Ammon's horn (tissue), 1 donor: ENCODE results near the gene TMC8.

Experiments used
- DNase-seq: peaks from one replicate; pipeline ENCODE4 v3.0.0-alpha.2; 2016; ENCODE audit warnings: low spot score

The TMC8 gene, protein sequence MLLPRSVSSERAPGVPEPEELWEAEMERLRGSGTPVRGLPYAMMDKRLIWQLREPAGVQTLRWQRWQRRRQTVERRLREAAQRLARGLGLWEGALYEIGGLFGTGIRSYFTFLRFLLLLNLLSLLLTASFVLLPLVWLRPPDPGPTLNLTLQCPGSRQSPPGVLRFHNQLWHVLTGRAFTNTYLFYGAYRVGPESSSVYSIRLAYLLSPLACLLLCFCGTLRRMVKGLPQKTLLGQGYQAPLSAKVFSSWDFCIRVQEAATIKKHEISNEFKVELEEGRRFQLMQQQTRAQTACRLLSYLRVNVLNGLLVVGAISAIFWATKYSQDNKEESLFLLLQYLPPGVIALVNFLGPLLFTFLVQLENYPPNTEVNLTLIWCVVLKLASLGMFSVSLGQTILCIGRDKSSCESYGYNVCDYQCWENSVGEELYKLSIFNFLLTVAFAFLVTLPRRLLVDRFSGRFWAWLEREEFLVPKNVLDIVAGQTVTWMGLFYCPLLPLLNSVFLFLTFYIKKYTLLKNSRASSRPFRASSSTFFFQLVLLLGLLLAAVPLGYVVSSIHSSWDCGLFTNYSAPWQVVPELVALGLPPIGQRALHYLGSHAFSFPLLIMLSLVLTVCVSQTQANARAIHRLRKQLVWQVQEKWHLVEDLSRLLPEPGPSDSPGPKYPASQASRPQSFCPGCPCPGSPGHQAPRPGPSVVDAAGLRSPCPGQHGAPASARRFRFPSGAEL

GRCh38 chr17:78130437-78131101 lies at the start of gene TMC8:
TSS of gene TMC8 (plus strand) at chr17:78130771. CDS start at chr17:78131589, 818 bp downstream.
- DNase-seq, result peak; percentile 71

GRCh38 chr17:78081551-78081950 lies 49.0 kb upstream of the TMC8 start:
- no peak for DNase-seq

DNA sequence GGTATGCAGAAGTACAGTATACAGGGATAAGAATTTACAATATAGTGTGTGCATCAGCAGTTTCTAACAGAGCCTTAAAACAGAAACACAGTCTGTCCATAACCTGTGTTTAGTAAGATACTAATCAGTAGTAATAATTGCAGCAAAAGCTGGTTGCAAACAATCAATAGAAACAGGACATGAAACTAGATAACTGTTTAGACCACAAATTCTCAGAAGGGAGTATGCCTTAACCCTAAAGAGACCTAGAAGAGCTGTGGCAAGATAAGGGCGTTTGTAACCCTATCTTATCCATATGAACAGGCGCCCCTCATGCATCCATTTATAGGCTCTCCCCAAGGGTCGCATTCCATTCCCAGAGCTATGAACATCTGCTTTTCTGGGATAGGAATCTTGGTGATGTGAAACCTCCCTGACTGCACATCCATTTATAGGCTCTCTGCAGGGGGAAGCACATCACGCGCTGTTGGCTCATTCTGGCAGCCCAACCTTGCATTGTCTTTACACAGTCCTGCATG lies 48.2 kb upstream of the TMC8 start:
- DNase-seq, result peak; percentile 50

GRCh38 chr17:78082988-78083387 lies 47.6 kb upstream of the TMC8 start:
- DNase-seq, result no peak

DNA sequence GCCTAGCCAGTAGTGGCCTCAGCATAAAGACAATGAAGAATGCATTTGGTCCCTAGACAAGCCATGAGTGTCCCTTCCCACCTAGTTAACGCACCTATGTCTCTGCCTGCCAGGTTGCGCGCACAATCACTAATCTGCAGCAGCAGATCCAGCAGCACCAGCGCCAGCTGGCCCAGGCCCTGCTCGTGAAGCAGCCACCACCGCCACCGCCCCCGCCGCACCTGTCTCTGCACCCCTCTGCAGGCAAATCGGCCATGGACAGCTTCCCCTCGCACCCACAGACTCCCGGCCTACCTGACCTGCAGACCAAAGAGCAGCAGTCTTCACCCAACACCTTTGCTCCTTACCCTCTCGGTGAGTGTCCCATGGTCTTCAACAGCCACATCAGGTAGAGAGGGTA lies 43.8 kb upstream of the TMC8 start:
- no peak for DNase-seq

- no peak for DNase-seq
Measured at GRCh38 chr17:78088529-78088928, 42.0 kb upstream of the TMC8 start.

DNA sequence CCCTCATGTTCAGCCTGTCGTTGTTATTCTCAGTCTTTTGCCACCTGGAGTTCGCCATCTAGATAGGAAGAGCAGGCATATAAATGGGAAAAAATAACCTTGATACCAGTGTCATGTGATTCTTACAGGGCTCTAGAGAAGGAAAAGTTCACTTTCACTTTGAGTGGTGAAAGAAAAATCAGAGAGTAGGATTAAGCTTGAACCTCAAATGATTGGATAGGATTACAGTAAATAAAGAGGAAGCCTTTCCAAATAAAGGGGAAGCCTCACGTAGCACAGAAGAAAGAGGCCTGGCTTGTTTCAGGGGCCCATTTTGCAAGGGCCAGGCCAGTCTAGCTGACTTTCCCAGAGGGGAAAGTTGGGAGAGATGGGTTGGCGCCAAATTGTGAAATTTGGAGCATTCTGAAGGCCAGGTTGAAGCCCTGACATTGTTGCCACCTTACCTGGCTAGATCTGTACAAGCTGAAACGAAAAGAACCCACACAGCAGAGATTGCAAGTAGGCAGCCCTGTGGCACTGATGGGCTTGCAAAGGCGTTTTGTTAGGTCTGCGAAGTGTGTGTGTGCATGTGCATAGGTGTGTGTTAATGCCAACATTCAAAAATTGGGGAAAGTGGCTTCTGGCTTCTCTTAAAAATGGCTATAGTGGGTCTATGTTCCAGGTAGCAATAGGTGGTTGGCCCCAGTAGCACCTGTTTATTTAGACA lies 40.8 kb upstream of the TMC8 start:
- no peak for DNase-seq

GRCh38 chr17:78092794-78093324 lies 37.7 kb upstream of the TMC8 start:
- no peak for DNase-seq

- no peak for DNase-seq
Measured at GRCh38 chr17:78095035-78095434, 35.5 kb upstream of the TMC8 start.

DNA sequence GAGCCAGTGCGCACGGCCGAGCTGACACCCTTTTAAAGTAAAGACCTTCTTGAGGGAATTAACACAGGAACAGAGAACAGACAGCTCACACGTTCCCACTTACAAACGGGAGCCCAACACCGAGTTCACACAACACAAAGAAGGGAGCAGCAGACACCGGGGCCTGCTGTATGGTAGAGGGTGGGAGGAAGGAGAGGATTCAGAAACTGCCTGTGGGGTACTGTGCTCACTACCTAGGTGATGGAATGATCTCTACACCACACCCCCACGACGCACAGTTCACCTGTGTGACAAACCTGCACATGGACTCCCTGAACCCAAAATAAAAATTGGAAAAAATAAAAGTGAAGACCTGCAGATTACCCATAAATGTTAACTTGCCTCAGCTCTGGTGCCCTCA lies 34.5 kb upstream of the TMC8 start:
- no peak for DNase-seq

DNA sequence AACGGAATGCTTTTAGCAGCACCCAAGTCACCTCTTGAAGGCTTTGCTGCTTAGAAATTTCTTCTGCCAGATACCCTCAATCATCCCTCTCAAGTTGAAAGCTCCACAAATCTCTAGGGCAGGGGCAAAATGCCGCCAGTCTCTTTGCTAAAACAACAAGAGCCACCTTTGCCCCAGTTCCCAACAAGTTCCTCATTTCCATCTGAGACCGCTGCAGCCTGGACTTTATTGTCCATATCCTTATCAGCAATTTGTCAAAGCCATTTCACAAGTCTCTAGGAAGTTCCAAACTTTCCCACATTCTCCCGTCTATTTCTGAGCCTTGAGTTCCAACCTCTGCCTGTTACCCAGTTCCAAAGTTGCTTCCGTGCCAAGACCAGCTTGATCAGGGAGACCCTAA lies 29.5 kb upstream of the TMC8 start:
- no peak for DNase-seq

DNA sequence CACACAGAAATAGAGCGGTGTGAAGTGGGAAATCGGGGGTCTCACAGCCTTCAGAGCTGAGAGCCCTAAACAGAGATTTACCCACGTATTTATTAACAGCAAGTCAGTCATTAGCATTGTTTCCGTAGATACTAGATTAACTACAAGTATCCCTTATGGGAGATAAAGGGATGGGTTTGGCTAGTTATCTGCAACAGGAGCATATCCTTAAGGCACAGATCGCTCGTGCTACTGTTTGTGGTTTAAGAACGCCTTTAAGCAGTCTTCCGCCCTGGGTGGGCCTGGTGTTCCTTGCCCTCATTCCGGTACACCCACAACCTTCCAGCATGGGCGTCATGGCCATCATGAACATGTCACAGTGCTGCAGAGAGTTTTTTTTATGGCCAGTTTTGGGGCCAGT lies 29.0 kb upstream of the TMC8 start:
- DNase-seq, result no peak

DNA sequence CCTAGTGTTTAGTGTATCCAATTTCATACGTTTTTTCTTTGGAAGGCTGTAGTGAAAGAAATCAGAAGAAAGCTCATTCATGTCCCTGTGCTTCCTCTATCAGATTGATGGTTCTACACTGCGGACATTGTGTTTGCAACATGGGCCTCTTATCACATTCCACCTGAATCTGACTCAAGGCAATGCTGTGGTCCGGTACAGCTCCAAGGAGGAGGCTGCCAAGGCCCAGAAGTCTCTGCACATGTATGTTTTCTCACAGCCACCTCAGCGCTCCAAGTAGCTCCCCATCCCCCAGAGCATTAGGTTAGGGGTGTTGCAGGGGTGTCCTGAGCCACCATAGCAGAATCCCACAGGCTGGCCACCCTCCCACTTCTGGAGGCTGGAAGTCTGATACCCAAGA lies 27.3 kb upstream of the TMC8 start:
- no peak for DNase-seq

DNA sequence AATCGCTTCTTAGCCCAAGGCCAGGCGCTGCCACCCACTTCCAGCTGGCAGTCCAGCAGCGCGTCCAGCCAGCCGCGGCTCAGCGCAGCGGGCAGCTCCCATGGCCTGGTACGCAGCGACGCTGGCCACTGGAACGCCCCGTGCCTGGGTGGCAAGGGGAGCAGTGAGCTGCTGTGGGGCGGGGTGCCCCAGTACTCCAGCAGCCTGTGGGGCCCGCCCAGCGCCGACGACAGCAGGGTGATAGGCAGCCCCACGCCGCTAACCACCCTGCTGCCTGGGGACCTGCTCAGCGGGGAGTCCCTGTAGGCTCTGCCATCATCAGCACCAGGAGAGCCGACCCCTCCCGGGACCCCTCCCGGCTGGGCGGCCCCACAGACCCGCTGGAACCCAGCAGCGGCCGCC lies 26.0 kb upstream of the TMC8 start:
- DNase-seq, result no peak

DNA sequence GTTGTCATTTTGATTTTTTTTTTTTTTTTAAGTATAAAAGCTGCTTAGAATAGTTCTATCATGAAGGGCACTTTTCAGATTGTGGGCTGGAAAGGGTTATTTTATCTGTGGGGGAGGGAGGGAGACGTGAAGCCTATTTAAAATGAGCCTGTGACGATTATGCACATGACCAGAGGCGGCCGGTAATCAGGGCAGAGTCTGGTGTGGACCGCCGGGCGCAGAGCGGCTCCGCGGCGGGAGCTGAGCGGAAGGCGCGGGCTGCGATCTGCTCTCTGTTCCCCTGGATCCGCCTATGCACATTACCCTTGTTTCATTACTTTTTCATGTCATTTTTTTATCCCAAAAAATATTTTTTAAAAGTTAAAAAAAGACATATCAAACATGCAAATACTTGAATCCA lies 25.5 kb upstream of the TMC8 start:
- no peak for DNase-seq

DNA sequence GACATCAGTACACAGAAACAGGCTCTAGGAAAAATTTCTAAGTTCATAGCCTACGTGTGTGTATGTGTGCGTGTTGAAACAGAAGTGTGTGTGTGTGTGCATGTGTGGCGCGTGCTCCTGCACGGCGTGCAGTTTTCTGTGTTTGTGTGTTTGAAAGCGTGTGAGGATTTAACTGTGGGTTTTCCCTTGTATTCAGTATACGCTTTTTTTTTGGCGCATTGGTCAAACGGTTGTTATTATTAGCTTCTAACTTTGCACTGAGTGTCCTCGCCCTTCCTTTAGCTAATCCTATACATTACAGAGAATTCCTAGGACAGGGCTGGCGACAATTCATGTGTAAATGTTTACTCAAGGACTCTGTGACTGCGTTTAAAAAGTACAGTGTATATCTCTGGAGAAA lies 25.0 kb upstream of the TMC8 start:
- no peak for DNase-seq

- no peak for DNase-seq
Measured at GRCh38 chr17:78106211-78106610, 24.4 kb upstream of the TMC8 start.

- no peak for DNase-seq
Measured at GRCh38 chr17:78107457-78107856, 23.1 kb upstream of the TMC8 start.

GRCh38 chr17:78107976-78108725 lies 22.4 kb upstream of the TMC8 start:
- no peak for DNase-seq

DNA sequence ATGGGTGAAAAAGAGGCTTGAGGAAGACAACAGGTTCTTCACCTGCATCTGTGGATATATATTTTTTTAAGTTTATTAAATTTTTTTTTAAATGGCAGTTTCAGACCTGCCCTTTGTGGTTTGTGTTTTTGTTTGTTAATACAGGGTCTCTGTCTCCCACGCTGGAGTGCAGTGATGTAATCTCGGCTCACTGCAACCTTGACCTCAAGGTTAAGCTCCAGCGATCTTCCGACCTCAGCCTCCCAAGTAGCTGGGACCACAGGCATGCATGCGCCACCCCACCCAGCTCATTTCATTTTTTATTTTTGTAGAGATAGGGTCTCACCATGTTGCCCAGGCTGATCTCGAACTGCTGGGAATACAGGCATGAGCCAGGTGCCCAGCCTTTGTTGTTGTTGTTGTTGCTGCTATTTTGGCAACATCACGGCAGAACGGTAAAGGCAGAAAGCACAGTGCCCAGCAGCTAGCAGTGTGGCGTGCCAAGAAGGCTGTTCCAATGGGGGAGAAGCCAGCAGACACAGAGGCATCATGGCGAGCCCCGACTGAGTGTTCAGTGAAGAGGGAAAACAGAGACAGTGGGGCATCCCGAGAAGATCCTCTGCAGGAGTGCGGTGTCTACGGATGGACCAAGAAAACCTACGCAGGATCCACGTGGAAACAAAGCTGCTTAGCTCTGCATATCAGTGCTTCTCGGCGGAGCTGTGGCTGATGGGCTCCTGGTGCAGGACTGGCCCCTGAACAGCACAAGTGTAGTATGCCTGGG lies 21.7 kb upstream of the TMC8 start:
- peak; percentile 59 for DNase-seq

DNA sequence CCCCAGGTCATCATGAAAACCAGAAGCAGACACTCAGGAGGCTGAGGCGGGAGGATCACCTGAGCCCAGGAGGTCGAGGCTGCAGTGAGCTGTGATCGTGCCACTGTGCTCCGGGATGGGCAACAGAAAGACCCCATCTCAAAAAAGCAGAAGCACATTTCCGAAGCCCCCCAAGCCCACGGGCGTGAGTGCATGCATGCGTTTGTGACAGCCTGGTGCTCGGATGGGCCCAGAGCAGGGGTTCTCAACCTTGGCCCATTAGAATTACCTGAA lies 21.1 kb upstream of the TMC8 start:
- DNase-seq, result no peak
